ENCODE results near the gene TRIM72.
A peak's percentile ranks its signal among the peaks of the same experiment; 100 is the strongest.
"Not testable (repeated sequence)": the region's sequence is repeated elsewhere in the genome, so short reads cannot be mapped to it uniquely, and the experiment has no call there.

Gene TRIM72

GRCh38 chr16:31213877-31214707 lies at the start of gene TRIM72:
Gene TRIM72, plus strand, starts transcription at chr16:31214119. Its CDS starts 620 bp downstream, at chr16:31214739.
- no peak for DNase-seq (ENCODE audit: low read depth)

- no peak for DNase-seq (ENCODE audit: low read depth)
Observed at GRCh38 chr16:31167315-31167714, 46.6 kb upstream of the TRIM72 start.

- DNase-seq (ENCODE audit: low read depth) = no peak
Observed at GRCh38 chr16:31168848-31169247, 45.1 kb upstream of the TRIM72 start.

GRCh38 chr16:31170048-31170447 lies 43.9 kb upstream of the TRIM72 start:
- not testable (repeated sequence) for DNase-seq (ENCODE audit: low read depth)

- DNase-seq (ENCODE audit: low read depth) = no peak
Observed at GRCh38 chr16:31177136-31177535, 36.8 kb upstream of the TRIM72 start.

GRCh38 chr16:31179219-31179746 lies 34.6 kb upstream of the TRIM72 start:
- no peak for DNase-seq (ENCODE audit: low read depth)

- peak; percentile 87 for DNase-seq (ENCODE audit: low read depth)
Observed at GRCh38 chr16:31179747-31180459, 34.0 kb upstream of the TRIM72 start, which contains the start of gene FUS. Gene FUS, plus strand, starts transcription at chr16:31180139. Its CDS starts 76 bp downstream, at chr16:31180215.

GRCh38 chr16:31181102-31181830 lies 32.7 kb upstream of the TRIM72 start:
- no peak for DNase-seq (ENCODE audit: low read depth)

GRCh38 chr16:31182391-31182790 lies 31.5 kb upstream of the TRIM72 start:
- no peak for DNase-seq (ENCODE audit: low read depth)

- DNase-seq (ENCODE audit: low read depth) = no peak
Observed at GRCh38 chr16:31183432-31184428, 30.2 kb upstream of the TRIM72 start.

GRCh38 chr16:31184888-31185287 lies 29.0 kb upstream of the TRIM72 start:
- no peak for DNase-seq (ENCODE audit: low read depth)

GRCh38 chr16:31185339-31185738 lies 28.6 kb upstream of the TRIM72 start:
- no peak for DNase-seq (ENCODE audit: low read depth)

- no peak for DNase-seq (ENCODE audit: low read depth)
Observed at GRCh38 chr16:31186176-31186575, 27.7 kb upstream of the TRIM72 start.

- DNase-seq (ENCODE audit: low read depth) = no peak
Observed at GRCh38 chr16:31186930-31187807, 26.8 kb upstream of the TRIM72 start.

- DNase-seq (ENCODE audit: low read depth) = no peak
Observed at GRCh38 chr16:31187808-31188189, 26.1 kb upstream of the TRIM72 start.

GRCh38 chr16:31188450-31189411 lies 25.2 kb upstream of the TRIM72 start:
- no peak for DNase-seq (ENCODE audit: low read depth)

- no peak for DNase-seq (ENCODE audit: low read depth)
Observed at GRCh38 chr16:31189412-31189778, 24.5 kb upstream of the TRIM72 start.

GRCh38 chr16:31190061-31190460 lies 23.9 kb upstream of the TRIM72 start:
- no peak for DNase-seq (ENCODE audit: low read depth)

All from fibroblast of gingiva (primary cell).